DOHH2 (cell line): ENCODE measurements around the gene SH3GL3.

Experiments
- H3F3A ChIP-seq: fragments of 200-600 bp; sonication (generic), shearing (Covaris generic); 2 replicates; pipeline ENCODE4 v1.6.0; 2016; ENCODE audit warnings: antibody characterized with exemption, mild to moderate bottlenecking; ENCODE audit not compliant: control insufficient read depth, insufficient read depth
- H3K27ac ChIP-seq: fragments of 200-600 bp; sonication (generic); 2 replicates; pipeline ENCODE4 v1.5.1; 2014; ENCODE audit warnings: low read depth, mild to moderate bottlenecking, low read length, moderate library complexity
- H3K27me3 ChIP-seq: fragments of 200-600 bp; sonication (generic); 2 replicates; pipeline ENCODE4 v1.6.1; 2014; ENCODE audit warnings: mild to moderate bottlenecking, low read length, mixed read lengths; ENCODE audit not compliant: control insufficient read depth
- H3K36me3 ChIP-seq: fragments of 200-600 bp; sonication (generic); 2 replicates; pipeline ENCODE4 v1.6.1; 2014; ENCODE audit warnings: mild to moderate bottlenecking, low read length, moderate library complexity, mixed read lengths; ENCODE audit not compliant: control insufficient read depth
- H3K4me1 ChIP-seq: fragments of 200-600 bp; sonication (generic); 2 replicates; pipeline ENCODE4 v1.6.1; 2014; ENCODE audit warnings: mild to moderate bottlenecking, low read length, mixed read lengths; ENCODE audit not compliant: control insufficient read depth
- H3K4me2 ChIP-seq: fragments of 200-600 bp; sonication (generic); 2 replicates; pipeline ENCODE4 v1.6.0; 2014; ENCODE audit warnings: mild to moderate bottlenecking, low read length, moderate library complexity
- H3K4me3 ChIP-seq: fragments of 200-600 bp; sonication (generic); 2 replicates; pipeline ENCODE4 v1.5.1; 2014; ENCODE audit warnings: mild to moderate bottlenecking, low read length, mixed read lengths
- H3K79me2 ChIP-seq: fragments of 200-600 bp; sonication (generic); 2 replicates; pipeline ENCODE4 v1.6.1; 2014; ENCODE audit warnings: mild to moderate bottlenecking, low read length, mixed read lengths; ENCODE audit not compliant: control insufficient read depth
- H3K9me2 ChIP-seq: fragments of 200-600 bp; sonication (generic); replicated peaks from 2 replicates; pipeline ENCODE4 v1.6.1; 2014; ENCODE audit warnings: mild to moderate bottlenecking, low read length, mixed read lengths; ENCODE audit not compliant: control insufficient read depth
- H3K9me3 ChIP-seq: fragments of 200-600 bp; sonication (generic); 2 replicates; pipeline ENCODE4 v1.6.1; 2014; ENCODE audit warnings: antibody characterized with exemption, low read length, mixed read lengths; ENCODE audit not compliant: control insufficient read depth, insufficient read depth
- H4K20me1 ChIP-seq: fragments of 200-600 bp; sonication (generic); 2 replicates; pipeline ENCODE4 v1.6.0; 2014; ENCODE audit warnings: low read depth, mild to moderate bottlenecking, antibody characterized with exemption, low read length, moderate library complexity; ENCODE audit not compliant: control insufficient read depth, insufficient read depth
- EZH2phosphoT487 ChIP-seq: fragments of 200-600 bp; sonication (generic); IDR thresholded peaks from 2 replicates; pipeline ENCODE4 v1.6.1; 2017; ENCODE audit warnings: borderline replicate concordance, mild to moderate bottlenecking, antibody characterized with exemption, low read length, moderate library complexity, mixed read lengths
- TF ChIP-seq, protein P1 (sequence below): fragments of 200-600 bp; sonication (generic); IDR thresholded peaks from one replicate; pipeline ENCODE4 v1.5.1; 2014; ENCODE audit warnings: antibody characterized with exemption, mild to moderate bottlenecking, low read depth, low read length; ENCODE audit not compliant: poor library complexity, severe bottlenecking

SH3GL3 gene

DNA sequence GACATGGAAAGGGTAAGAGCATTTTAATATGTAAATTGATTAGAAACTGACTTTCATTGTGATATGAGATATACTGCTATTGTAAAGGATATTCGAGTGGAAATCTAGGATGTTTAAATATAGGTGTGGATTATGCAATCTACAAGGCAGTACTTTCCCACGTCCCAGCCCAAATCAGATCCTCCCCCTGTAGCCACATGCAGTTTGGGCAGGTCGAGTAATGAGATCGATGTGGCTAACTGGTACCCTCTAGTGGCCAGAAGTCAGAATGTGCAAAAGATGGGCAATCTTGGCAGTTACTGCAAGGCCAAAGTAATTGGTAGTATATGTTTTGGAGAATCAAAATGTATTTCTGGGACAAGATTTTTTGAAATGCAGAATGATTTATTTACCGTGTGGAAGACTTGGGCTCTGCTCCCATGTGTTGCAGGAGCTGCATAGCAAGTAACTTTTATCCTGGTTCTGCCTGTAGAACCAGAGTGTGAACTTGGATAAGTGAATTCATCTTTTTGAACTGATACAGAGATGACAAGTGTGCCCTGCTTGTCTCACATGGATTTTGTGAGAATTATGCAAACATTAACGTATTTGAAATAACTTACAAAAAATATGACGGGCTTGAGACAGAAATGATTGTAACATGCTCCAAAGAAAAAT lies 112.3 kb downstream of the SH3GL3 start:
- Histone ChIP-seq H3K4me1 (no peaks in the 10 kb centered on the region), H3K36me3 (no peaks in the 10 kb centered on the region), H3K27ac (no peak overlapping the region), H3K9me2 (no peaks in the 10 kb centered on the region), H3F3A (no peaks in the 10 kb centered on the region), H4K20me1 (no peaks in the 10 kb centered on the region), H3K4me2 (no peak overlapping the region), H3K4me3 (no peak overlapping the region), H3K27me3 (no peaks in the 10 kb centered on the region), H3K9me3 (no peaks in the 10 kb centered on the region), H3K79me2 (no peaks in the 10 kb centered on the region)
- TF ChIP-seq, protein P1, sequence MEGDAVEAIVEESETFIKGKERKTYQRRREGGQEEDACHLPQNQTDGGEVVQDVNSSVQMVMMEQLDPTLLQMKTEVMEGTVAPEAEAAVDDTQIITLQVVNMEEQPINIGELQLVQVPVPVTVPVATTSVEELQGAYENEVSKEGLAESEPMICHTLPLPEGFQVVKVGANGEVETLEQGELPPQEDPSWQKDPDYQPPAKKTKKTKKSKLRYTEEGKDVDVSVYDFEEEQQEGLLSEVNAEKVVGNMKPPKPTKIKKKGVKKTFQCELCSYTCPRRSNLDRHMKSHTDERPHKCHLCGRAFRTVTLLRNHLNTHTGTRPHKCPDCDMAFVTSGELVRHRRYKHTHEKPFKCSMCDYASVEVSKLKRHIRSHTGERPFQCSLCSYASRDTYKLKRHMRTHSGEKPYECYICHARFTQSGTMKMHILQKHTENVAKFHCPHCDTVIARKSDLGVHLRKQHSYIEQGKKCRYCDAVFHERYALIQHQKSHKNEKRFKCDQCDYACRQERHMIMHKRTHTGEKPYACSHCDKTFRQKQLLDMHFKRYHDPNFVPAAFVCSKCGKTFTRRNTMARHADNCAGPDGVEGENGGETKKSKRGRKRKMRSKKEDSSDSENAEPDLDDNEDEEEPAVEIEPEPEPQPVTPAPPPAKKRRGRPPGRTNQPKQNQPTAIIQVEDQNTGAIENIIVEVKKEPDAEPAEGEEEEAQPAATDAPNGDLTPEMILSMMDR: peak; percentile 87
- TF ChIP-seq EZH2phosphoT487: no peak

DNA sequence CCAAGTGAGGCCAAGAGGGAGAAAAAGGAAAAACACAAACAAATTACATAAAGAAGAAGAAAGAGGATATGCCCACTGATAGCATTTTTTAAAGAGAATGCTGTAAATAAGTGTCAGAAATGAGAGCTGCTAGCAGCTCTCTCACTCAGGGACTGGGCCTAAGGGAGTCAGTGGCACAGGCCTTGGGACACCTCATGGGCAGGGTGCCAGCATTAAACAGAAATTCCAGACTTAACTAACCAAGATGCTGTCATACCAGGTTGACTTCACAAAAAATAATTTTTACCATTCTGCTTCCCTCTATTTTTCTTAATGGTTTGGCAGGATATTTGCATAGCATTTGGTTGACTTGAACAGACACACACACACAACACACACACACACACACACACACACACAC lies 114.5 kb downstream of the SH3GL3 start:
- Histone ChIP-seq H3K4me1 (no peaks in the 10 kb centered on the region), H3K27me3 (no peaks in the 10 kb centered on the region), H3K36me3 (no peaks in the 10 kb centered on the region), H3F3A (no peaks in the 10 kb centered on the region), H3K9me3 (no peaks in the 10 kb centered on the region), H4K20me1 (no peaks in the 10 kb centered on the region), H3K4me3 (no peak overlapping the region), H3K9me2 (no peaks in the 10 kb centered on the region), H3K79me2 (no peaks in the 10 kb centered on the region), H3K27ac (no peak overlapping the region), H3K4me2 (no peak overlapping the region)
- TF ChIP-seq EZH2phosphoT487: no peak
- TF ChIP-seq, protein P1: no peak

DNA sequence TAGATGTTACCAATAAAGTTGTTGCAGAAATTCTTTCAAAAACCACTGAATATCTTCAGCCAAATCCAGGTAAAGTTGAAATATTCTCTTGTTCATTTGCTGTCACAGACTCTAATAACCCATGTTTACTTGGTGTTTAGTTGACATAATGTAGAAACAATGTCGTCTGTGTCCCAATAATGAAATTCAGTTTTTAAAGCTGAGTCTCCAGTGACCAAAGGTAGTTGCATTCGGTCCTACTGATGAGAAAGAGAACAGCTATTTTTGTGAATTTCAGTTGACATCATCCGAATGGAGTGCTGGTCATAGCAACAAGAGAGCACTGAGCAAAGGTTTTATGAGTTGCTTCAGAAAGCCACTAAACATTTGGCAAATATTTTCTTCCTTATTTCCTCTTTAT lies 118.0 kb downstream of the SH3GL3 start:
- Histone ChIP-seq H3K27ac (no peak overlapping the region), H3K36me3 (no peaks in the 10 kb centered on the region), H3K27me3 (no peaks in the 10 kb centered on the region), H4K20me1 (no peaks in the 10 kb centered on the region), H3K4me3 (no peak overlapping the region), H3K9me3 (no peaks in the 10 kb centered on the region), H3K4me2 (no peak overlapping the region), H3K4me1 (peaks cover 3% of the 10 kb centered on the region; the same call in 1 of the 2 replicates), H3K79me2 (no peaks in the 10 kb centered on the region), H3K9me2 (no peaks in the 10 kb centered on the region), H3F3A (no peaks in the 10 kb centered on the region)
- TF ChIP-seq, protein P1: no peak
- no peak for TF ChIP-seq EZH2phosphoT487
